HG02870 (cell line): ENCODE results near the gene EPM2AIP1.
"Not testable (repeated sequence)": the region's sequence is repeated elsewhere in the genome, so short reads cannot be mapped to it uniquely, and the experiment has no call there.

Experiments used
- ATAC-seq: cut with Tn5 transposase; IDR thresholded peaks from one replicate; pipeline ENCODE4 v1.9.1; 2021; ENCODE audit warnings: mild to moderate bottlenecking, moderate library complexity; ENCODE audit not compliant: unreplicated experiment

Gene EPM2AIP1

GRCh38 chr3:36954452-36955134 is 38.3 kb downstream of the EPM2AIP1 start:
- no peak for ATAC-seq

- ATAC-seq, result not testable (repeated sequence)
Measured at GRCh38 chr3:36947814-36948213, 45.1 kb downstream of the EPM2AIP1 start.

GRCh38 chr3:36945333-36945980 is 47.5 kb downstream of the EPM2AIP1 start:
- ATAC-seq, result no peak

GRCh38 chr3:36944641-36945270 is 48.2 kb downstream of the EPM2AIP1 start, which contains the start of gene TRANK1:
TSS of gene TRANK1 (minus strand) at chr3:36945054. CDS start at chr3:36944809, 245 bp downstream.
- peak; percentile 49 for ATAC-seq

GRCh38 chr3:36944012-36944640 is 48.8 kb downstream of the EPM2AIP1 start:
- peak; percentile 36 for ATAC-seq

GRCh38 chr3:36943601-36944000 is 49.3 kb downstream of the EPM2AIP1 start:
- ATAC-seq, result no peak

GRCh38 chr3:36942638-36943248 is 50.2 kb downstream of the EPM2AIP1 start:
- no peak for ATAC-seq

GRCh38 chr3:36941658-36942057 is 51.3 kb downstream of the EPM2AIP1 start:
- ATAC-seq, result no peak

- no peak for ATAC-seq
Measured at GRCh38 chr3:36941162-36941561, 51.8 kb downstream of the EPM2AIP1 start.

- no peak for ATAC-seq
Measured at GRCh38 chr3:36937492-36937891, 55.4 kb downstream of the EPM2AIP1 start.
